ENCODE results near the gene TP53RK. TPM values are rescaled to one million over a fixed set of nuclear protein-coding genes. Genes with fewer than 3 reads are reported as not detected.

TP53RK gene
- total and polyA plus RNA-seq, 2 of the 4 experiments (the other 2 are of a cell fraction) = 8.7 to 10.6 TPM

DNA sequence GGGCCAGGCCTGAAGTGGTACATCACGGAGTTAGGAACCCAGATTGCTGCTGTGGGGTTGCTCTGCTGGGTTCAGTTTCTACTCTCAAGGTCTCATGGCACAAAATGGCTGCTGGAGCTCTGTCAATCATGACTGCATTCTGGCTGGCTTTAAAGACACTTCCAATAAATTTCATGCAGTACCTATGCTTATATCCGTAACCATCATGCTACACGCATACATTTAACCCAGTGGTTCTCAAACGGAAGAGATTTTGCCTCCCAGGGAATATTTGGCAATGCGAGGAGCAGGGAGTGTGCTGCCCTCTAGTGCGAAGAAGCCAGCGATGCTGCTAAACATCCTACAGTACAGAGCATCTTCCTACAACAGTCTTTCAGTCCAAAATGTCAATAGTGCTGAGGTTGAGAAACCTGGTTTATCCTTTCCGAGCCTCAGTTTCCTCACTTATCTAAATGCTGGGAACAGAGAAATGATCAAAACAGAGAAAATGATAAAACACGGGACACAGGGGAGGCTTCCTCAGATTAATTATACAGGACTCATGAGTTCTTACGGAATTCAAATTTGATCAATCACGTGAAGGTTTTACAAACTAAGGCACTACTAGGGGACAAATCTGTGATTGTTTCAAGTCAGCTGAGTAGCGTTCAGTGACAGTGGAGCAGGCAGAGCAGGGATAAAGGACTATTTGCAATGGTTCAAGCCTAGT, 10.6 kb upstream of the TP53RK start:
- Histone ChIP-seq H3K4me2 (ENCODE audit: low read depth, low read length) (no peak overlapping the region), H2BK20ac (ENCODE audit: low read depth, low read length) (no peak overlapping the region), H3K9ac (ENCODE audit: low read depth, low read length) (no peak overlapping the region), H3K4me3 (ENCODE audit: insufficient read depth, low read depth, low read length) (no peak overlapping the region), H3K79me1 (ENCODE audit: low read depth in 1 of 2, low read length in 2 of 2) (no peaks in the 10 kb centered on the region), H2AK5ac (ENCODE audit: low read depth, low read length) (no peak overlapping the region), H3K23ac (ENCODE audit: low read depth, low read length) (no peak overlapping the region), H3K18ac (ENCODE audit: low read depth, low read length) (no peak overlapping the region), H3K4me1 (ENCODE audit: control insufficient read depth, insufficient read depth, low read length) (peaks cover 11% of the 10 kb centered on the region), H3K27ac (ENCODE audit: insufficient read depth, low read length) (no peak overlapping the region), H3K9me3 (ENCODE audit: control insufficient read depth, insufficient read depth, low read length) (no peaks in the 10 kb centered on the region), H2AFZ (replicated peaks; ENCODE audit: low read length, poor library complexity) (peak overlapping the region; percentile 34), H3K27me3 (ENCODE audit: control insufficient read depth, insufficient read depth, low read length) (no peaks in the 10 kb centered on the region), H2BK120ac (ENCODE audit: low read depth, low read length) (no peak overlapping the region), H4K8ac (ENCODE audit: low read depth in 2 of 2, low read length in 2 of 2) (peak overlapping the region in 1 of 2 experiments; percentile 3; a peak in 1 of 4 replicates), H3K56ac (ENCODE audit: extremely low read depth, insufficient read depth, low read length) (no peak overlapping the region), H3K36me3 (ENCODE audit: control insufficient read depth, insufficient read depth, low read length) (no peaks in the 10 kb centered on the region), H3K9me1 (ENCODE audit: insufficient read depth, low read length) (peaks cover 12% of the 10 kb centered on the region), H2AK9ac (replicated peaks; ENCODE audit: low read depth, low read length, poor library complexity) (no peak overlapping the region), H2BK15ac (ENCODE audit: low read depth, low read length) (no peak overlapping the region), H4K5ac (ENCODE audit: low read depth, low read length) (no peak overlapping the region), H4K20me1 (ENCODE audit: insufficient read depth, low read length) (no peaks in the 10 kb centered on the region), H2BK5ac (ENCODE audit: low read depth, low read length, poor library complexity, severe bottlenecking) (no peak overlapping the region), H3K4ac (ENCODE audit: low read depth, low read length) (no peak overlapping the region), H4K91ac (ENCODE audit: insufficient read depth, low read depth, low read length) (no peak overlapping the region), H3K14ac (replicated peaks; ENCODE audit: low read depth, low read length) (no peak overlapping the region)
- intact Hi-C loops (cut with micrococcal nuclease) = no loop called here
- dilution Hi-C loops (cut with HindIII; ENCODE audit: low sequenced_read_pairs, unreplicated experiment) = no loop called here
- in situ Hi-C loops (cut with MboI; ENCODE audit: low sequenced_read_pairs) = no loop called here
- ChIA-PET POLR2A (ENCODE audit: unreplicated experiment) (no interaction called here), CTCF (no interaction called here)
- DNase-seq (peak; percentile 52), ATAC-seq (ENCODE audit: low read depth) (peak; percentile 53)
- peak; percentile 62 for TF ChIP-seq SMC3 (IDR thresholded peaks at IDR 0.05; ENCODE audit: low read depth, low read length)
- TF ChIP-seq MXI1 (IDR thresholded peaks at IDR 0.05; ENCODE audit: borderline replicate concordance, low read depth, low read length) = no peak
- TF ChIP-seq FOS (IDR thresholded peaks at IDR 0.05; ENCODE audit: low read depth, low read length) = no peak
- peak; percentile 76 for TF ChIP-seq RAD21 (IDR thresholded peaks at IDR 0.05; ENCODE audit: low read length)
- TF ChIP-seq CTCF (conservative IDR thresholded peaks at IDR 0.05; ENCODE audit: low read depth, low read length) = peak; percentile 68
- TF ChIP-seq NFE2L2 (IDR thresholded peaks at IDR 0.05; ENCODE audit: low read depth, low read length) = no peak
- peak; percentile 23; the same call in 1 of the 2 replicates for TF ChIP-seq CEBPB (IDR thresholded peaks at IDR 0.05; ENCODE audit: low read depth, low read length)
- no TSS peak for BruUV-seq (replicated peaks)
- 27% methylated on average over 5 of the region's 12 CpGs; no CpG with 5 or more reads in 1 of the 2 experiments for WGBS, 2 experiments (ENCODE audit: extremely low coverage in 2 of 2, insufficient read length in 1 of 2)

Measured in IMR-90 (cell line).